NT2/D1 (cell line): ENCODE measurements around the gene KRT39.

Experiments used
- YY1 ChIP-seq: IDR thresholded peaks from 2 replicates; pipeline ENCODE4 v1.6.1; 2011; ENCODE audit not compliant: insufficient read length, insufficient read depth
- ZNF274 ChIP-seq: IDR thresholded peaks from 2 replicates; pipeline ENCODE4 v1.6.1; 2011; ENCODE audit warnings: mild to moderate bottlenecking, low read depth, low read length

GRCh38 chr17:40981115-40981514 lies 14.4 kb upstream of the KRT39 start:
- TF ChIP-seq ZNF274 (no peak), YY1 (no peak)
